ENCODE results near the gene TTC7B. TPM values are rescaled to one million over a fixed set of nuclear protein-coding genes. Genes with fewer than 3 reads are reported as not detected.

TTC7B gene
- total and polyA plus RNA-seq, 2 of the 13 experiments (the other 11 are each of a cell fraction or from before 2014, with no cell fraction given), result 1.3 to 3.2 TPM

- TF ChIP-seq REXO4 (CRISPR knock-in tag; IDR thresholded peaks at IDR 0.05; ENCODE audit: borderline replicate concordance) (no peak), ARID4A (CRISPR knock-in tag; IDR thresholded peaks at IDR 0.05; ENCODE audit: borderline replicate concordance) (no peak), HDAC1 (CRISPR knock-in tag; IDR thresholded peaks at IDR 0.05) (no peak), ZFX (CRISPR knock-in tag; IDR thresholded peaks at IDR 0.05; ENCODE audit: low read depth) (no peak), SRY (CRISPR knock-in tag; IDR thresholded peaks at IDR 0.05) (0 out of 2 replicates have a peak, but pooled peaks have one; percentile 62), JARID2 (CRISPR knock-in tag; IDR thresholded peaks at IDR 0.05; ENCODE audit: insufficient replicate concordance) (no peak), ZNF337 (CRISPR knock-in tag; IDR thresholded peaks at IDR 0.05; ENCODE audit: borderline replicate concordance, low read depth) (no peak), ZNF282 (IDR thresholded peaks at IDR 0.05; ENCODE audit: partially characterized antibody) (no peak), ZNF564 (CRISPR knock-in tag; IDR thresholded peaks at IDR 0.05) (no peak), TFDP1 (CRISPR knock-in tag; IDR thresholded peaks at IDR 0.05; ENCODE audit: borderline replicate concordance) (no peak), BCL6 (CRISPR knock-in tag; IDR thresholded peaks at IDR 0.05) (peak; percentile 47; the same call in 1 of the 2 replicates), KAT2B (IDR thresholded peaks at IDR 0.05; ENCODE audit: borderline replicate concordance, low read depth, low read length) (no peak), PRDM10 (CRISPR knock-in tag; IDR thresholded peaks at IDR 0.05; ENCODE audit: low read depth) (no peak), HOXA7 (CRISPR knock-in tag; IDR thresholded peaks at IDR 0.05) (no peak), SNAPC5 (CRISPR knock-in tag; IDR thresholded peaks at IDR 0.05; ENCODE audit: borderline replicate concordance) (0 out of 2 replicates have a peak, but pooled peaks have one; percentile 43), SPEN (CRISPR knock-in tag; IDR thresholded peaks at IDR 0.05; ENCODE audit: low read depth) (no peak)
Measured at GRCh38 chr14:90495357-90496276, 320.6 kb downstream of the TTC7B start (continued).
